ENCODE results near the gene CHN2. TPM values are rescaled to one million over a fixed set of nuclear protein-coding genes. Genes with fewer than 3 reads are reported as not detected.

Gene CHN2
- total RNA-seq, 1 experiment from 2014 or later, result 5.0 TPM

- no peak for TF ChIP-seq ATF2 (CRISPR knock-in tag; IDR thresholded peaks at IDR 0.05; ENCODE audit: borderline replicate concordance, low read depth)
- no peak for TF ChIP-seq ZNF232 (CRISPR knock-in tag; IDR thresholded peaks at IDR 0.05)
- no peak for TF ChIP-seq MYBL2 (CRISPR knock-in tag; IDR thresholded peaks at IDR 0.05)
- TF ChIP-seq GABPB1 (CRISPR knock-in tag; IDR thresholded peaks at IDR 0.05), result no peak
Observed at GRCh38 chr7:29371472-29371871, 176.9 kb downstream of the CHN2 start (continued).

- Mint-ChIP-seq H3K27me3 (ENCODE audit: low read depth) (no peaks in the 10 kb centered on the region), H3K4me1 (peaks cover 15% of the 10 kb centered on the region), H3K27ac (no peak overlapping the region), H3K9me3 (no peaks in the 10 kb centered on the region), H3K4me3 (no peak overlapping the region), H3K36me3 (no peaks in the 10 kb centered on the region)
- ChIA-PET POLR2A (no interaction called here), CTCF (interaction anchor here (1.5 kb wide), 1 partner anchor 183 kb away, joined by 3 read pairs; no protein-coding TSS in a partner anchor)
- TF ChIP-seq PRDM15 (CRISPR knock-in tag; IDR thresholded peaks at IDR 0.05), result no peak
- ATAC-seq (no peak), DNase-seq (ENCODE audit: low spot score) (no peak)
Observed at GRCh38 chr7:29372351-29373090, 177.9 kb downstream of the CHN2 start.

GRCh38 chr7:29375641-29376562 is 181.3 kb downstream of the CHN2 start:
- TF ChIP-seq GTF2I (CRISPR knock-in tag; conservative IDR thresholded peaks at IDR 0.05), result no peak
- peak; percentile 89 for TF ChIP-seq GABPB1 (CRISPR knock-in tag; IDR thresholded peaks at IDR 0.05)
- ATAC-seq (peak; percentile 94), DNase-seq (ENCODE audit: low spot score) (no peak)
- POLR2A ChIA-PET, result interaction anchor here (0.7 kb wide), 1 partner anchor 47 kb away, joined by 7 read pairs; no protein-coding TSS in a partner anchor
- no peaks in the 10 kb centered on the region for H3K27me3 Mint-ChIP-seq (ENCODE audit: low read depth)
- no peak overlapping the region for H3K4me3 Mint-ChIP-seq
- CTCF ChIA-PET, result no interaction called here
- no peaks in the 10 kb centered on the region for H3K9me3 Mint-ChIP-seq
- no peaks in the 10 kb centered on the region for H3K36me3 Mint-ChIP-seq
- peaks cover 10% of the 10 kb centered on the region for H3K4me1 Mint-ChIP-seq
- no peak overlapping the region for H3K27ac Mint-ChIP-seq

- H3K4me3 Mint-ChIP-seq, result no peak overlapping the region
- ATAC-seq (no peak), DNase-seq (ENCODE audit: low spot score) (no peak)
- no peak overlapping the region for H3K27ac Mint-ChIP-seq
- H3K36me3 Mint-ChIP-seq, result no peaks in the 10 kb centered on the region
- CTCF ChIA-PET, result interaction anchor here (0.7 to 1.0 kb wide), 2 partner anchors 138 to 188 kb away, joined by 3 read pairs; no protein-coding TSS in a partner anchor
- peaks cover 10% of the 10 kb centered on the region for H3K4me1 Mint-ChIP-seq
- POLR2A ChIA-PET, result no interaction called here
- no peaks in the 10 kb centered on the region for H3K27me3 Mint-ChIP-seq (ENCODE audit: low read depth)
- H3K9me3 Mint-ChIP-seq, result no peaks in the 10 kb centered on the region
- TF ChIP-seq RORB (CRISPR knock-in tag; IDR thresholded peaks at IDR 0.05) (no peak), HMGA2 (CRISPR knock-in tag; IDR thresholded peaks at IDR 0.05) (no peak), MLX (CRISPR knock-in tag; IDR thresholded peaks at IDR 0.05) (no peak), FOXK1 (CRISPR knock-in tag; IDR thresholded peaks at IDR 0.05) (no peak), EMX1 (CRISPR knock-in tag; IDR thresholded peaks at IDR 0.05) (no peak), ZNF232 (CRISPR knock-in tag; IDR thresholded peaks at IDR 0.05) (no peak), ZNF671 (CRISPR knock-in tag; IDR thresholded peaks at IDR 0.05) (no peak), TCF7 (CRISPR knock-in tag; IDR thresholded peaks at IDR 0.05; ENCODE audit: low read depth) (no peak), CBFB (CRISPR knock-in tag; IDR thresholded peaks at IDR 0.05; ENCODE audit: low read depth) (no peak), ZNF281 (CRISPR knock-in tag; IDR thresholded peaks at IDR 0.05) (no peak), ELF4 (CRISPR knock-in tag; IDR thresholded peaks at IDR 0.05; ENCODE audit: low read depth) (no peak), NR3C1 (CRISPR knock-in tag; conservative IDR thresholded peaks at IDR 0.05; ENCODE audit: low read depth) (no peak)
Observed at GRCh38 chr7:29377718-29378117, 183.1 kb downstream of the CHN2 start.

Data from WTC11 (cell line).